Gastroesophageal sphincter (tissue), 3 donors: ENCODE measurements around the gene FOXO4.

Experiments
- CTCF ChIP-seq, 4 experiments: fragments of 200-600 bp in 2 of 4; fragments of 450-650 bp in 2 of 4; sonication (generic) in 1 of 4; IDR thresholded peaks; one replicate each; pipeline ENCODE4 v1.5.1; 2017 to 2019; ENCODE audit warnings: antibody characterized with exemption in 4 of 4, mild to moderate bottlenecking in 2 of 4, moderate library complexity in 2 of 4
- EP300 ChIP-seq: sonication (generic); formaldehyde crosslinking; IDR thresholded peaks from one replicate; pipeline ENCODE4 v1.6.1; 2017; ENCODE audit warnings: antibody characterized with exemption, mild to moderate bottlenecking
- POLR2A ChIP-seq, 2 donors: fragments of 450-650 bp; IDR thresholded peaks; one replicate each; pipeline ENCODE4 v1.6.1; 2017; ENCODE audit warnings: antibody characterized with exemption in 2 of 2, mild to moderate bottlenecking in 2 of 2, moderate library complexity in 1 of 2
- POLR2AphosphoS5 ChIP-seq: sonication (generic); formaldehyde crosslinking; IDR thresholded peaks from one replicate; pipeline ENCODE4 v1.6.1; 2017; ENCODE audit warnings: antibody characterized with exemption

GRCh38 chrX:71109051-71109450, 13.4 kb downstream of the FOXO4 start:
- TF ChIP-seq CTCF (IDR thresholded peaks at IDR 0.05) (no peak), POLR2A (IDR thresholded peaks at IDR 0.05) (no peak), POLR2AphosphoS5 (no peak), EP300 (no peak)
